Right lung (tissue), 5 donors: ENCODE measurements around the gene USP31. TPM values are rescaled to one million over a fixed set of nuclear protein-coding genes. Genes with fewer than 3 reads are reported as not detected.
A peak's percentile ranks its signal among the peaks of the same experiment; 100 is the strongest.

Experiments used
- DNase-seq, 2 donors: peaks; one replicate each; pipeline ENCODE4 v3.0.0-alpha.2; 2013
- polyA plus RNA-seq, 5 donors: library from polyadenylated mRNA; unstranded; fragments of 120-200 nt; gene quantifications; one replicate each; pipeline versions ENCODE4 v1.2.1 to v1.2.3, GENCODE V29; 2013; ENCODE audit warnings: inconsistent platforms in 1 of 5, low replicate concordance in 1 of 5; ENCODE audit not compliant: insufficient read length in 5 of 5, insufficient read depth in 1 of 5

USP31 gene
- polyA plus RNA-seq, 5 donors: 7.1 to 9.3 (median 9.2) TPM

DNA sequence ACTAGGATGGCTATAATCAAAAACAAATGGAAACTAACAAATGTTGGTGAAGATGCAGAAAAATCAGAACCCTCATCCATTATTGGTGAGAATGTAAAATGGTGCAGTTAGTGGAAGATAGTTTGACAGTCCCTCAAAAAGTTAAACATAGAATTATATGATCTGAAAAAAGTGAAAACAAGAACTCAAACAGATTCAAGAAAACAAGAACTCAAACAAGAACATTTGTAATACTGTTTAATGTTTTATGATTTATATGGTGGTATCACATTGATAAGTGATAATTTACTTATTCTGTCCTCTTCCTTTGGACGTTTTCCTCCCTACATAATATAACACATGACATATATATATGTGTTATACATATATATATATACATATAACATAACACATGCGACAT, 12.0 kb downstream of the USP31 start:
- no peak for DNase-seq

DNA sequence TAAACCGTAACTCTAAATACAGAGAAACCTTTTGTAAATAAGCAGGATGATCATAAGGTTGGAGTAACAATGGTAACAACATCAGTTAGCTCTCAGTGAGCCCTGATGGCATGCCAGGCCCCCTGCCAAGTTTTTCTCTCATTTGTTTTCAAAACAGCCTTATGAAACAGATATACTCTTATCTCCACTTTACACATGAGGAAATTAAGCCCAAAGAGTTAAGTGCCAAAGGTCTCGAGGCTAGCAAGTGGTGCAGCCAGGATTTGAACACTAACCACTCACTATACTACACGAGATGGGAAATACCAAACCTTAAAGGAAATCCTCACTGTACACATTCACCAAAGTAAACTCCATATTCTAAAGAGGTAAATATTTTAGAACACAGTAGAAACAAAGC, 15.0 kb downstream of the USP31 start:
- no peak for DNase-seq

DNA sequence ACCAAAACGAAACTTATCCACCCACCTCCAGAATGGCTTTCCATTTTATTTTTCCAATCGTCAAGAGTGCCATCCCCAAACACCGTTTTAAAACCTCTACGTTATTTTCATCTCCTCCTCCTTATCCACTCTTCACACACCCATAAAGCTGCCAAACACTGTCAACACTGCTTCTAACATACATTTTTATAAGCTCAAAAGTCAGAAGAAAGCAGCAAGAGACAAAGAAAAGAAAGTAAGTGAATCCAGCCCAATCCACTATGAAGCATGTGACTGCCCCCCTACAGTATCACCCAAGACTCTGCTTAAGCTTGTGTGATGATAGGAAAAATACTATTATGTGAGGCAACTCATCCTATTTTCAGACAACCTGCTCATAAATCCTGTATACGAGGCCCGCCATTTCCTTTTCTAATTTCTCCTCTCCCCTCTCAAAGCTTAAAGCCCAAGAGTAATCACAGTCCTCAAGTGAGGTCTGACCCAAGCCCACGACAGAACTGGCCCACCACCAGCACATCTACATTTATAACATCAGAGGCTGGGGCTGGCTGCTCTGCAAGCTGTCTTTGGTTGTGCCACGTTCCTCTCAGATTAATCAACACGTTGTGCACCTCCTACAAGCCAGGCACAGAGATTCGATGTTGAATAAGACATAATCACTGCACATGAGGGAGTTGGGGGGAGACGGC, 16.3 kb downstream of the USP31 start:
- no peak for DNase-seq

DNA sequence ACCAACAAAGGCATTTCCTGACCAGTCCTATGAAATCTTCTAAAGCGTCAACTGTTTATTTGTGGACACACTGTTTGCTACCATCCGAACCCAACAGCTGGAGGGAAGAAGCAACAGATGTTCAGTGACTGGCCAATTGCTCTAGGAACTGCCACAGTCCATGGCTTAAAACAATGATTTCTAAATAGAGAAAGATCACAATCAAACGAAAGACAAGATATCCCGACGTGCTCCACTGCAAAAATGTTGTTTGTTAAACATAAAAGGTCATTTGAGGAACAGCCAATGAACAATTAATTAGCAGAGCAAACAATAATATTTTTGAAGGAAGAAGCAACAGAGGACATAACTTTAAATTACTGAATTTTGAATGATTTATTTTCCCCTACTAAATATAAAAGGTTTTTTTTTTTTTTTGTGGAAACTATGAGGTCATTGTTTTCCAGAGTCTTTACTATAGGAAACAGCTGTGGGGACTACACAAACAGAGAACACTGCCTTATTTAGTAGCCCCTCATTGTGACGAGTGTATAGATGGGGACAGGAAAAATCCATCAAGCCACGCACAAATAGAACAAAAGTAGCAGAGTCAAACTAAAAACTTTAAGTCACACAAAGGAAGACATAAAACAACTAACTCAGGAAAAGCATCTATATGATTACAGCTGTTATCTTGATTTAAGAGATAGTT, 17.2 kb downstream of the USP31 start:
- DNase-seq: peak; percentile 62 to 70

DNA sequence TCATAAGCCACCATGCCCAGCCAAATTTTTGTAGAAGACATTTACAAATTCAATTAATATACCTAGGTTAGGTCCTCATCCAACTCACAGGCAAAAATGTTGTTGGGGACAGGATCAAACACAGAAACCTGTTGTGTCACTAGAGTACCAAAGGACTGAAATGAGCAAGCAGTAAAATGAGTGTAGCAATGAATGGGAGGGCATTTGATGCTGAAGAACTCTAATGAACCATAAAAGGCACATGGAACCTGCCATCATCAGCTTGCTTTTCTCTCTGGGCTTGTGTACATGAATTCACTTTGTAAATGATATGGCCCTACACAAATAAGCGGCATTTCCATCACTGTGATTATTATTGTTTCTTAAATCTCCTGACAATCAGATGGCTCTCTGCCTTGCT, 17.8 kb downstream of the USP31 start:
- DNase-seq: no peak

DNA sequence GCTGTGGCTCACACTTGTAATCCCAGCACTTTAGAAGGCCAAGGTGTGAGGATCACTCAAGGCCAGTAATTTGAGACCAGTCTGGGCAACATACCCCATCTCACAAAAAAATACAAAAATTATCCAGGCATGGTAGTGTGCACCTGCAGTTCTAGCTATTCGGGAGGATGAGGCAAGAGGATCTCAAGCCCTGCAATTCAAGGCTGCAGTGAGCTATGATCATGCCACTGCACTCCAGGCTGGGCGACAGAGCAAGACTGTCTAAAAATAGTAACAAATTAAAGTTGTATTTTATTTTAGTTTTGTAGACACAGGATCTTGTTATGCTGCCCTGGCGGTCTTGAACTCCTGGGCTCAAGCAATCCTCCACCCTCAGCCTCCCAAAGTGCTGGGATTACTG, 18.2 kb downstream of the USP31 start:
- no peak for DNase-seq

DNA sequence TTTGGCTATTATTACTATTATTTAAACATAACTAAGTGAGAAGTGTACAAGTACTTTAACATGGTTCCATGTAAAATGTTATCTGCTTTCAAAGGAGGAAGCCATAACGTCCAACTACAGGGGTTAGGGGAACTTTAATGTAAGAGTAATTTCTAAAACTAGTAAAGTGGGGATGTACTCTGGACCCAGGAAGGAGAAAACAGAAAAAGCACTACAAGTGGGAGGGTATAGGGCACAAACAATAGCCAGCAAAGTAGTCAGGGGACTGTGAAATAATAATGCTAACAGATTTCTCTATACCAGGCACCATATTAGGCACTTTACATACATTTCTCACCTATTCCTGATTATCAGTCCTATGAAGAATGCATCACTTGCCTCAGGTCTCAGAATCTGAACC, 19.6 kb downstream of the USP31 start:
- DNase-seq: no peak

DNA sequence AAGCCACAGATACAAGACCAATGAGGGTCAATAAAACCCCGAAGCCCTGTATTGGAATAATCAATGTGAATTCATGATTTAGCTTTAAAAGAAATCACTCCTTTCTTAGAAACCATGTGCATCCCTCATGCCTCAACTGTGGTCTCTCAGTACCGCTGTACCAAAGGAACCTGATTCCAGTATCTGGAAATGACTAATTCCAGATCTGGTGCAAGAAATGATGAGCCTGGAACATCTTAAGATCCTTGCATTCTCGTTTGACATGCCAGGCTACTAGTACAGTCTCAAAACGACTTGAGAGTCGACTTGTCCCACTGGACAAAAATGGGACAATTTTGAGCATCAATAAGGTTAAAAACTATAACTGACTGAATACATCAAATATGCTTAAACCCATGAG, 21.2 kb downstream of the USP31 start:
- DNase-seq: no peak

DNA sequence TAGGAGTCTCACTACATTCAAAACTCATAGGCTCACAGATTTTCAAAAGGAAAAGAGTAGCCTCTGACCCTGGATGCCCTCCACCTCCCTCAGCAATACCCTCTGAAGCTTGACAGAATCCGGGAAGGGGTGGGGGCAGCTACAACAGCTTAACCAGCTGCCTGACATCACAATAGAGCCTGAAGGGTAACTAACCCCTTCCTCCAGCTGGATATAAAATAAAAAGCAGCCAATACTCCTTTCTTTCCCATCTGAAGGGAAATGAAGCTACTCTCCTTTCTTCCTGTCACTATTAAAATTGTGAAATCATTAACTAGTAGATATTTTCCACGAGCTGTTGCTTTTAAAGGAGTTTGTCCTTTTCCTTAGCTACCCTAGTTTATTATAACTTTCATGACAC, 24.0 kb downstream of the USP31 start:
- DNase-seq: no peak

DNA sequence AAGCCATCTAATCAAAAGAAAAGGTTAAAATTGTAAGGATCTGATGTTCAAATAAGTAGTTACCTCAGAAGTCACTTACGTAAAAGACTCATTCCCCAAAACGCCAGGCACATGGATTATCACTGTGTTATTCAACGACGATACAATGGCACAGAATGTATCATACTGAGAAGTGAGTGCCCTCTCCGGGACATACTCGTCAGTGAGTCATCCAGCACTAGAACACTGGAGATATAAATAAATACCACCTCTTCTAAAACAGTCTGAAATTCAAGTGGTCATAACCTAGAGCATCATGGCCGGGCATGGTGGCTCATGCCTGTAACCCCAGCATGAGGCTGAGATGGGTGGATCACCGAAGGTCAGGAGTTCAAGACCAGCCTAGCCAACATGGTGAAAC, 24.9 kb downstream of the USP31 start:
- no peak for DNase-seq

DNA sequence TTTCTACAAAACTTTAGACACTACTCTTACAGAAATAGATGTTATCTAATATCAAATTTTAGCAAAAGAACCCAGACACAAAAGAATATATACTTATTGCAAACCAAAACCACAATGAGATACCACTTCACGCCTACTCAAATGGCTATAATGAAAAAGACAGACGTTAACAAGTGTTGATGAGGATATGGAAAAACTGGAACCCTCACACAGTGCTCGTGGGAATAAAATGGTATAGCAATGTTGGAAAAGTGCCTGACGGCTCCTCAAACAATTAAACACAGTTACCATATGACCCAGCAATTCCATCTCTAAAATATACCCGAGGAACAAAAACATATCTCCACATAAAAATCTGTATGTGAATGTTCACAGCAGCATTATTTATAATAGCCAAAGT, 27.1 kb downstream of the USP31 start:
- DNase-seq: no peak

DNA sequence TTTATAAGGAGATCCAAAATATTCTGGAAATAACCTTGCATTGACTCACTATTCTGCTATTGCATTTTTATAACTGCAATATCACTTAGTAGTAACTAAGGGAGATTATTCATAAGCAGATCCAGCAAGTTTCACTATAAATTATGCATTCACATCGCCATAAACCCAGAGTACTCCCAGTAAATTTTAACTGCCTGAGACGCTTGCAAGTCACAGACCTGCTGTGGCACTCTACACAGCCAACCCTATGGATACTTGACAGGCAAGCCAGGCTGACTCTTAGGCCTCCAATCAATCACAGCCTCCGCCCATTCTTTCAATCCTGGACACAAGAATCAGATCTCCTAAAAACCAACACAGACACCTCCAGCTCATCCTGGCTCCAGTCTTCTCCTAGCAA, 28.2 kb downstream of the USP31 start:
- no peak for DNase-seq

DNA sequence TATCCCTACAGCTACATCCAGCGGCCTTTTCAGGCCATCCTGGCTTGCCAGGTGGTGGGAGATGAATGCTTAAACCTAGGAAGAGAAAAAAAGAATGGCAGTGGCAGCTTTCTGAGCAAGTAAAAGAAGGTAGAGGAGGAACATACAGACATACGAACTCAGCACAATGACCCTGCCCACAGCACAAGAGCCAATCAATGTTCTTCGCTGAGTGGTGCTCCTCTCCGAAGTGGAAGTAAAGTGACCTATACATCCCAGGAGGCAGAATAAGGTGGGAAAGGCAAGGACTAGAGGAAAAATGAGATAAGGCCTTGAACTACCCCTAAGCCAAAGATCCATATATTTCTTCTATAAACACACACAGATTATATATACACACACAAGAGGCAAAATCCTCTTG, 28.7 kb downstream of the USP31 start:
- DNase-seq: no peak

DNA sequence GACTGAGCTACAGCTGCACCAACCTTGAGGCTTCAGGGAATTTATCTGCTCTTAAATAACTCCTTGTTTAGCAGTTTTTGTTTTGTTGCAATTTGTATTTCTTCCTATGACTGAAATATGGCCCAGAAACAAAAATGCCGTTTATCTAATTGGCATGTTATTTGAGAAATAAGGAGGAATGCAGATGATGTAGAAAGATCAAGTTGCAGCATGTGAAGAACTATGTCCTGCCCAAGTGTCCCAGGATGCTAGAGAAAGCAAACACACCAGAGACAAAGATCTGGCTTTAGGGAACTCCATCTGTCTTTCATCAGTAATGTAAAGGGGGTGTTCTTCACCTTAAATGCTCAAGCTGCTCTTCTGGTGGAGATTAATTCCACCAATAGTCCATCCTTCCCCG, 29.7 kb downstream of the USP31 start:
- no peak for DNase-seq

DNA sequence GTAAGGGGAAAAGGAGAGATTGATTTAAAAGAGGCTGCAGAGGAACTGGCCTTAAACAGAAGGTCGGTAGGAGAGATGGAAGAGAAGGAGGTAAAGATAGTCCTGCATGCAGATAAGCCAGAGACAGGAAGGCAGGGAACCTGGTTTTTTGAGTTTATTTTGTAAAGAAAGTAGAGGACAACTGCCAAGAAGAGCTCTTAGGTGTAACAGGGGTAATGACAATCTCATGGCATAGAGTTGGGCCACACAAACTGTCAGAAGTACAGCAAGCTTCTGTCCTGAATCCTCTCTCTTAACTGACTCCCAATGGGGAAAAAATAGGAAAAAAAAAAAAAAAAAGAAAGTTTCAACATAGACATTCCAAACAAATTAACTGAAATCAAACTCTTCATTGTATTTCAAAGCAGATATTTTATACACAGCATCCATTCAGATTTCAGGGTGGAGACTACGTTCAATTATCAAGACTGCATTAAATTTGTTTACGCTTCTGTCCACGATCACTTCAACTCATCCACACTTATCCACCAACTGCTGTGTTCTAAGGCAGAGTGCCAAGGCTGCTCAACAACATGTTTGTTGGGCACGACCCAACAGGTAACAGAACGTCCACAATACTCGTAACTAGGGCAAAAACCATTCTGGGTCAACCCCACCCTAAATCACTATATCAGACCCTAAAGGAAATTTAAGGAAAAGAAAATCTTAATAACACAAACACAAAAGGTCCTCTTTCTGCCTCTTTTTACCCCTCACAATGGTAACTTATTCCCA, 34.9 kb downstream of the USP31 start:
- no peak for DNase-seq

DNA sequence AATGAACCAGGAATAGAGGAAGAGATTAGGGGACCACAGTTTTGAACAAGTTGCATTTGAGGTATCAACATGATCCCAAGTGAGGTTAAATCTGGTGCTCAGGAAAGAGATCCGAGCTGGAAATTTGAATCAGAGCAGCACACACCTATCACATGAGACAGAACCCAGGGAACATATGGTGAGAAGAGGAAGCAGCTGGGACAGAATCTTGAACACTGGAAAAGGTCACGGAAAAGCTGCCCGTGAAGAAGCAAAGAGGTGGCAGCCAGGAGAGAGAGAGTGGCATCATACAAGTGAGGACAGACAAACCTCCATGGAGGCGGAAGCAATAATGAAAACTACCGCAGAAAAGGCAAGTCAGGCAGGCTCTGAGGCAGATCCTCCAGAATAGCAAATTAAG, 36.1 kb downstream of the USP31 start:
- DNase-seq: no peak

DNA sequence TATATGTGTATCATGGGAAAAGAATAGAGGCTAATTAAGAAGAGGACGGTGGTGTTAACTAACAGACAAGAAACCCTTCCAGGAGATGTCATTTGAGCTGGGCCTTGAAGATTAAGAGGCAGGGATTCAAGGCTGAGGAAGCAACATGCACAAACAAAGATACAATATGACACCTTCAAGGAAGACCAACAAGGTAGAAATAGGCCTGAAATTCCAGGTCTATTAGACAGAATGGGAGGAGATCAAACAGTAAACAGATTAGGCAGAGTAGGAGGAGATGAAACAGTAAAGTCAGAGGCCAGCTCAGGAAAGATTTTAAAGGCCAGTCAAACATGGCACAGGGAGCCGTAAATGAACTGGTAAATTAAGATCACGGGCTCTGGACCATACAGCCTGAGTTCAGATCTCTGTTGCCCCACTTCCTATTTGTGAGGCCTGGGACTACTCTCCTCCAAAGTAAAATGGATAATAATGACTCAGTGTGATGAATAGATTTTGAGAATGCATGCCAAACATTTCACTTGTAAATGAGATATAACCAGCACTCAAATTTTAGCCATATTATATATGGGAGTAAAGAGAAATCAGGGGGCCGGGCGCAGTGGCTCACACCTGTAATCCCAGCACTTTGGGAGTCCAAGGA, 38.9 kb downstream of the USP31 start:
- DNase-seq: no peak

DNA sequence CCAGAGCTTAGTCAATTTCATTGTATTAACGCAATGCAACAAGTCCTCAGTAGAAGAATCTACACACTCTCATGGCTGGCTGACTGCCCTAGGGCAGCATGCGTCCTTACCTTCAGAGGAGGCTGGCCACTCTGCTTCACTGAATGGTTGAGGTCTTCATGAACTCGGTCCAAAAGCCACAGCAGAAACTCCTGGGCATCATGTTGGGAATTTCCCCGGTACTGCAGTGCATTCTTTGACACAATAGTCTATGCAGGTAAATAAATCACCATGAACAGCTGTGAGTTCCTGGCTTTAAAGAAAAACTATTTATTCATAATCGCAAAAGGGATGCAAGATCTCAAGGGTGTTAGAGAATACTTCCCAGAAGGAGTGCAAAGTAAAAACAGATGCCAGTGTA, 41.3 kb downstream of the USP31 start:
- DNase-seq: no peak

DNA sequence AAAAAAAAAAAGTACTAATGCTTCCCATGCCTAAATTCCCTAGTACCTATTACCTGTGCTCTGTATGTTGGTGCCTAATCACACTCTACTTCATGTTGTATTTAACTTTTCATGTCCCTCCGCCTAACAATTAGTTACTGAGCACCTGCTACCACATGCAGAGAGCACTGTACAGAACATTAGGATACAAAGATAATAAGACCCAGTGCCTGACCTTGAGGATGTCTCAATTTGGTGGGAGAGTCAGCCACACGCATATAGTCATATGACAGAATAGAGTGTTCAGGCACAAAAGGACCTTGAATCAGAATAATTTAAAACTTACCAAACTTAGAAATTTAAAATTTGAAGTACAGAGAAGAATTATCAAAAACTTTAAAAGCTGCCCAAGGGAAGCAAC, 42.1 kb downstream of the USP31 start:
- DNase-seq: no peak

DNA sequence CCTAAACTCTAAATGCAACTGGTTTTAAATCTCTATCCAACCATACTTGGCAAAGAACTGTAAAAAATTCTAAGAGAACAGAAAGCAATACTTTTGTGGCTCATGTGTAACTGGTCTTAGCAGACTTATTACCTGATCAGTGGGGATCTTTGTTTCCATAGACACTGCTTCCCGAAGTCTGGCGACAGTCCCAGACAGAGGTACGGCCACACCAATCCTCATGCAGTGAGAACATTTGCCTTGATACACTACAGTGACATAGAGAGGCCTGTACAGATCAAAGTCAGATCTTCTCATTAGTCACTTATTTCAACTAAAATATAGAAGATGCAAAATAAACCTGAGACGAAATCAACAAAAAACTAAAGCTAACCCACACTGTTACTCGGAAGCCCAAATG, 43.9 kb downstream of the USP31 start:
- no peak for DNase-seq

DNA sequence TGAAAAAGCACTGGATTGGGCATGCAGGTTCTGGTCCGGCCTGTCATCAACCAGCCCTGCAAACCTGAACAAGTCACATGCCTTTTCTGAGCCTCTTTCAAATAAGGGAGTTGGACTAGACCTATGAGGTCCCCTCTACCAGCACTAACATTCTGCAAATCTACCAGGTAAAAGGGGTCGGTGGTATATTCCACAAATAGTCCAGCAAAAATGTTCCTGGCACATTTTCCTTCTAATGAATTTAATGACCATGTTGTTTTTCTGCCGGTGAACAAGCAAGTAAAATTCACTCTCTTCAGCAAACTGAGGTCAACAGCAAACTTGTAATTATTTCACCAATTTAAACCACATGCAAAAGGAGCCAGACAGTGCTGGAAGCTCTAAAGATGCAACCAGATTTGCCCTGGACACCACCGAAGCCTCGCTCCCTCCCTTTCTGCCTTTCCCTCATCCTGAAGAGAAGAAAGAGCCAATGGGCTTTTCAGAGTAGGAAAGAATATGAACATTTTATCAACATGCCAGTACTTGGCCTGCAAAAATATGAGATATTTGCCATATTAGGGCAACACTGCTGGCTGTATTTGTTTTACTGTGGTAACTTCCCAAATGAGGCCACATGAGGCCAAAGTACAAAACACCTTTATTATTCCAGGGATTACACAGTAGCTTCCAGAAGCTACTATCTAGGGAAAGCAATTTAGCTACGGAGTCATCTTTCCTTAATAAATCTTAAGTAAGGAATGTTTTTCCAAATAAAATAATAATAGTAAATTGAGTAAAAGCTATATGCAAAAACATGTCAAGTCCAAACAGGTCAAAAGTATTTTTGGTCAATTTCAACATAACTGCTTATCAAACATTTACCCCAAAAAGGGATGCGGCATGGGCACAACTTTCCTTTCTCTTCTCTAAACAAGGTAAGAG, 45.0 kb downstream of the USP31 start:
- no peak for DNase-seq

DNA sequence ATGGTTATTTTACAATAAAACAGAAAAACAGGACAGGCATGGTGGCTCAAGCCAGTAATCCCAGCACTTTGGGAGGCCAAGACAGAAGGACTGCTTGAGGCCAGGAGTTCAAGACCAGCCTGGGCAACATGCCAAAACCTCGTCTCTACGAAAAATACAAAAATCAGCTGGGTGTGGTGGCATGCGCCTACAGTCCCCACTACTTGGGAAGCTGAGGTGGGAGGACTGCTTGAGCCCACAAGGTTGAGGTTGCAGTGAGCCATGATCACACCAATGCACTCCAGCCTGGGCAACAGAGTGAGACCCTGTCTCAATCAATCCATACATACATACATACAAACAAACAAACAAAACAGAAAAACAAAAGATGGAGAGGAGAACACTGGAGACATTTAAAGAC, 45.6 kb downstream of the USP31 start:
- no peak for DNase-seq
